ENCODE measurements around the gene TCP11X2.
"Not testable (repeated sequence)": the region's sequence is repeated elsewhere in the genome, so short reads cannot be mapped to it uniquely, and the experiment has no call there.

Gene TCP11X2

DNA sequence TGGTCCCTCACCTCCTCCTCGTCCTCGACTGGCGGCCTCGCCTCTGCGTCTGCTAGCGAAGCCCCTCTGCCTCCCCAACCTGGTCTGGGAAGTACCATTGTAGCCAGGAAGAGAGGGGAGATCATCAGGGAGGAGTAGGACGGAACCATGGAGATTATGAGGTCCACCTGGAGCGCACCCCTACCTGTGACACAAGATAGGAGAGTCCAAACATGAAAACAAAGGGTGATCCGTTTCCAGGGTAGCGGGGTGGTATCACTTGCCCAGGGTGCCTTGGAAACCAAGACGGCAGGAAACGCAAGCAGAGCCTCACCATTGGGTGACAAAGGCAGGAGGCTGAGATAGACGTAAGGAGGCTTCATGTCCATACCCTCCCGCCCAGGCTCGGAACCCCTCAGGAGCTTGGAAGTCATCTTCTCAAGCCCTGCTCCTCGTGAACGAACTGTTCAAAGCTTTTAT lies at the start of gene TCP11X2:
TCP11X2 (minus strand) TSS at position 51 of the 459 bp plus-strand sequence.
- not testable (repeated sequence) for DNase-seq (ENCODE audit: low read depth); H3K4me3 ChIP-seq (ENCODE audit: control insufficient read depth, low read depth, low read length)

DNA sequence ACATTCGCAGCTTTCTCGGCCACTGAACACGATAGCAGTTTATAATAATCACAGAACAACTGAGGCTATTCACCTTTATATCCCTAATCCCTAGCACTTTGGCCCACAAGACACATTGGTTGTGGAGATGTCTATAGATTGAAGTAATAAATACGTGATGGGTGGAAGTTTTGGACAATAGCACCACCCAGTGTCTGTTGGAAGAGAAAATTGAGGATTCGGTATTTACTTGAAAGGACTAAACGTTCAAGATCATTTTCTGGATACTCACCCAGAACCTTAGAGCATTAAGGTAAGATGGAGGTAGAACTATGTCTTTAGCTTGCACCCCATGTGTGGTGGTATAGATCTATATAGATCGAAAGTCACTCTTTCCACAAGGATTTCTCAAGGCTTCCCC lies 45.7 kb upstream of the TCP11X2 start:
- no peak overlapping the region for H3K4me3 ChIP-seq (ENCODE audit: control insufficient read depth, low read depth, low read length)
- DNase-seq (ENCODE audit: low read depth), result no peak
- TF ChIP-seq, protein P1, sequence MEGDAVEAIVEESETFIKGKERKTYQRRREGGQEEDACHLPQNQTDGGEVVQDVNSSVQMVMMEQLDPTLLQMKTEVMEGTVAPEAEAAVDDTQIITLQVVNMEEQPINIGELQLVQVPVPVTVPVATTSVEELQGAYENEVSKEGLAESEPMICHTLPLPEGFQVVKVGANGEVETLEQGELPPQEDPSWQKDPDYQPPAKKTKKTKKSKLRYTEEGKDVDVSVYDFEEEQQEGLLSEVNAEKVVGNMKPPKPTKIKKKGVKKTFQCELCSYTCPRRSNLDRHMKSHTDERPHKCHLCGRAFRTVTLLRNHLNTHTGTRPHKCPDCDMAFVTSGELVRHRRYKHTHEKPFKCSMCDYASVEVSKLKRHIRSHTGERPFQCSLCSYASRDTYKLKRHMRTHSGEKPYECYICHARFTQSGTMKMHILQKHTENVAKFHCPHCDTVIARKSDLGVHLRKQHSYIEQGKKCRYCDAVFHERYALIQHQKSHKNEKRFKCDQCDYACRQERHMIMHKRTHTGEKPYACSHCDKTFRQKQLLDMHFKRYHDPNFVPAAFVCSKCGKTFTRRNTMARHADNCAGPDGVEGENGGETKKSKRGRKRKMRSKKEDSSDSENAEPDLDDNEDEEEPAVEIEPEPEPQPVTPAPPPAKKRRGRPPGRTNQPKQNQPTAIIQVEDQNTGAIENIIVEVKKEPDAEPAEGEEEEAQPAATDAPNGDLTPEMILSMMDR (IDR thresholded peaks at IDR 0.05; ENCODE audit: control insufficient read depth, insufficient read depth, low read depth, low read length, missing control alignments), result no peak

DNA sequence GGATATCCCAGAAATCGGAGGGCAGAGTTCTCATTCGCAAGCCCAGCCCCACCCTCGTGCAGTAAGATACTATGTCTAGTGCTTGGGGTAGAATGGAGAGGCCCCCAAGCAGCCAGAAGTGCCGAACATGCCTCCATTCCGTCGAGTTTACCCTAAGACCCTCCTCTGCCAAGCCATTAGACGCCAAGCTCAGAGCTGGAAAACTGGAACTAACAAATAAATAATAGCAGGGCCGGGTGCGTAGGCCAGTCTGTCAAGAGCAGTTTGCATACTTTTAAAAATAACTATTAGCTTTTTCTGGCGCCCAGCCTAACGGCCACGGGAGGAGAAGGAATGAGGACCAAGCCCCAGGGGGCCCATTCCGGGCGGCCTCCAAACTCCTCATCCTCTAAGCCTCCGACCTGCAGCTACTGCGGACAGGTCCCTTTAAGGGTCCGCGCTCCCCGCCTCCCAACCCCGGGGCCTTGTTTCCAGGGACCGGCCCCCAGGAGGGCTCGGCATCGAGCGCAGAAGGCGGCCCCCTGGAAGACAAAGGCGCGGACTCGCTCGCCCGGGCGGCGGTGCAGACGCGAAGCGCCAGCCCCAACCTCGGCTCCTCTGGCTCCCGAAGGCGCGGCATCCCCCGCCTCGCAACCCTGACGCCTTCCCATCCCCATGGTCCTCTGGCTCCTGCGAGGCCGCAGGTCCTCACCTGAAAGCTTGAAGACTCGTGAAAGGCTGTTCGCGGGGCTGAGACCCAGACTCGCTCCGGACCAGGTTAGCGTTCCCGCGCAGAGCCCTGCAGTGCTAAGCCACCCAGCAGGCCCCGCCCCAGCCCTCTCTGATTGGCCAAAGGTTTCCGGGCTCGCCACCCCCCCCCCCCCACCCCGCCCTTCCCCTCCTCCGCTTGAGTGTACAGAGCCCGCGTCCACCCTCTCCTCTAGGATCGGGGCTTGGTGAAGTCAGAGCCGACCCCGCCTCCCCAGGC lies 44.6 kb upstream of the TCP11X2 start, which contains the start of gene TMSB15A:
TMSB15A (minus strand) TSS at position 765 of the 967 bp plus-strand sequence.
- TF ChIP-seq, protein P1 (IDR thresholded peaks at IDR 0.05; ENCODE audit: control insufficient read depth, insufficient read depth, low read depth, low read length, missing control alignments), result no peak
- no peak for DNase-seq (ENCODE audit: low read depth)
- peak within 1 kb of the TSS; percentile 39 for H3K4me3 ChIP-seq (ENCODE audit: control insufficient read depth, low read depth, low read length)

DNA sequence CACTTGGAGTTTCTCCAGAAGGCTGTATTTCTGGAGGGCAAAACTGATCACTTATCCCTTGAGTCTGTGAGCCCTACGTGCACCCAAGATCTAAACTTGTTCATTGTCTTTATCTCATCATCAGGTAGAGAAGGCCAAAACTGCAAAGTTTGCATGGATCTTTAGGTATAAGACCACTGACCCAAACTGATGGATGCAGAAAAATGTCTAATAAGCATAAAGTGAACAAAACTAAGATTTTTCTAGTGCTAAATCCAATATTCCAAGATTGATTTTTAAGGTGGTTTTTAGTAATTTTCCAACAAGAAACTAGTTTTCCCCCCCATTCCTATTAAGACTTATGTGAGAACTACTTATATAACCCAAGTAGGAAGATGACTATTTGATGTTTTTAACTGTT lies 42.9 kb upstream of the TCP11X2 start:
- TF ChIP-seq, protein P1 (IDR thresholded peaks at IDR 0.05; ENCODE audit: control insufficient read depth, insufficient read depth, low read depth, low read length, missing control alignments), result no peak
- DNase-seq (ENCODE audit: low read depth), result no peak

DNA sequence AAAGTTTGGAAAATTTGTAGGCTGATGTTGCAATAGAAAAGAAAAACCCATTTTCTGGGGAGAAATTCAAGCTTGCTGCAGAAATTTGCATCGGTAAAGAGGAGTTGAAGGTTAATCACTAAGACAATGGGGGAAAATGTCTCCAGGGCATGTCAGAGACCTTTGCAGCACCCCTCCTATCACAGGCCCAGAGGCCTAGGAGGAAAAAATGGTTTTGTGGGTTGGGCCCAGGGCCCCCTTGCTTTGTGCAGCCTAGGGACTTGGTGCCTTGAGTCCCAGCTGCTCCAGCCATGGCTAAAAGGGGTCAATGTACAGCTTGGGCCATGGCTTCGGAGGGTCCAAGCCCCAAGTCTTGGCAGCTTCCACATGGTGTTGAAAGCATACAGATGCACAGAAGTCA lies 27.1 kb upstream of the TCP11X2 start:
- no peak for DNase-seq (ENCODE audit: low read depth)
- TF ChIP-seq, protein P1 (IDR thresholded peaks at IDR 0.05; ENCODE audit: control insufficient read depth, insufficient read depth, low read depth, low read length, missing control alignments), result no peak

More for the DNA sequence above, 42.9 kb upstream of the TCP11X2 start:
- no peak overlapping the region for H3K4me3 ChIP-seq (ENCODE audit: control insufficient read depth, low read depth, low read length)

DNA sequence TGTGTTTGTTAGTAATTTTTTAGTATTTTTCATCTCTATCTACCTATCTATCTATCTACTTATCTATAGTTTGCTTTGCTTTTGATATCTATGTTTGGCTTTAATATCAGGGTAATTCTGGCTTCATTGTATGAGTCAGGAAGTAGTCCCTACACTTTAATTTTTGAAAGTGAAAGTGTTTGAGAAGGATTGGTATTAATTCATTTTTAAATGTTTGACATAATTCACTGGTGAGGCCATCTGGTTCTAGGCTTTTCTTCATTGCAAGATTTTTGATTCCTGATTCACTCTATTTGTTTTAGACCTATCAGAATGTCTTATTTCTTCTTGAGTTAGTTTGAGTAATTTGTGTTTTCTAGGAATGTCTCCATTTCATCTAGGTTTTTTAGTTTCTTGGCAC lies 20.2 kb upstream of the TCP11X2 start:
- H3K4me3 ChIP-seq (ENCODE audit: control insufficient read depth, low read depth, low read length), result no peak overlapping the region
- TF ChIP-seq, protein P1 (IDR thresholded peaks at IDR 0.05; ENCODE audit: control insufficient read depth, insufficient read depth, low read depth, low read length, missing control alignments), result no peak
- no peak for DNase-seq (ENCODE audit: low read depth)

More for the DNA sequence above, 27.1 kb upstream of the TCP11X2 start:
- H3K4me3 ChIP-seq (ENCODE audit: control insufficient read depth, low read depth, low read length), result no peak overlapping the region

DNA sequence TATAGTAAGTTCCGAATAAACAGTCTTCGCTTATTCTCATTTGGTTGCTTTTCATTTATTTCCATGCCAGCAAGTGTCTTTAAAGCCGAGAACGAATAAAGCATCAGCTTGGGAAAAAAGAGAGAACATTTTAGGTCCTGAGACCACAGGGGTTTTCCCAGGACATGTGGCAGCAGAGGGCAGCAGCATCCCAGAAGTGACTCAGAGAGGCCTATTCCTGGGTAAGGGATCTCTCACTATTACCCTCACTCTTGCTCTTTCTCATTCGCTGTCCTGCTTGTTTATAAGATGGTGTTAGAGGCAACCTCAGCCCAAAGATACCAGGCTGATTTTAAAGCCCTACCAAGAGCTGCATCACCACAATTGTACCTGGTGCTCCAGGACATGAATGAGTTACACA lies 7.2 kb upstream of the TCP11X2 start:
- H3K4me3 ChIP-seq (ENCODE audit: control insufficient read depth, low read depth, low read length); DNase-seq (ENCODE audit: low read depth): not testable (repeated sequence)

DNA sequence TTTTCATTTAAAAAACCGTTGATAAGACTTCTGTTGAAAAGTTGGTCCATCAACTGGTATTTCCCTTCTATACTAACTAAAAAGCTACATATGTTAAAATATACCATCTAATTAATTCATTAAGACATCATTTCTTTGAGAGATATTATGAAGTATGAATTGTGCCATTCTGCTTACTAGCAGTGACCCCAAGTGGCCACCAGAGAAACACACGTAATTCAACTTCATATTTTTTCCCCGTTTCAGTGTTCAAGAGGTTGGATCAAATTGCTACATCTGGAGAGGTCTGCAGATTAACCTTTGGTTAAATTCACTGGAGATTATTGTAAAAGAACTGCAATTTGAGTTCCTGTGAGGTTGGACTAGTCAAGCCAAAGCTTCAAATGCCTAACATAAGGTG lies 1.4 kb downstream of the TCP11X2 start:
- DNase-seq (ENCODE audit: low read depth); H3K4me3 ChIP-seq (ENCODE audit: control insufficient read depth, low read depth, low read length): not testable (repeated sequence)

DNA sequence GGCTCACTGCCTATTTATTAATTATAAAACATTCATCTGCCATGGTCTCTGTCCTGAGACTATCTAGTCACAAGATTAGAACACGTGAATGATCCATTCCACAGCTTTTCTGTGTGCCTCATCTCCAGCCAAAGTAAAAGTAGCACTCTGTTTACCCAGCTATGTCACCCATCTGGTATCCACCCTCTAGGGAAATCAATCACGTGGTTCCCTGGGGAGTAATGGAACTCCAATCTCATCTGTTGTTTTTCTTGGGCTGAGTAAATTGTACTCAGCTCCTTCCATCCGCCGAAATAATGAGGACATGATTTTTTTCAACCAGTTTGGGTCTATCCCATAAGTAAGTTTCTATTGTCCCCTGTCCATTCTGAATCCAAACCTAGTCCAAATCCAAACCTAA lies 13.0 kb downstream of the TCP11X2 start:
- not testable (repeated sequence) for H3K4me3 ChIP-seq (ENCODE audit: control insufficient read depth, low read depth, low read length); DNase-seq (ENCODE audit: low read depth)

DNA sequence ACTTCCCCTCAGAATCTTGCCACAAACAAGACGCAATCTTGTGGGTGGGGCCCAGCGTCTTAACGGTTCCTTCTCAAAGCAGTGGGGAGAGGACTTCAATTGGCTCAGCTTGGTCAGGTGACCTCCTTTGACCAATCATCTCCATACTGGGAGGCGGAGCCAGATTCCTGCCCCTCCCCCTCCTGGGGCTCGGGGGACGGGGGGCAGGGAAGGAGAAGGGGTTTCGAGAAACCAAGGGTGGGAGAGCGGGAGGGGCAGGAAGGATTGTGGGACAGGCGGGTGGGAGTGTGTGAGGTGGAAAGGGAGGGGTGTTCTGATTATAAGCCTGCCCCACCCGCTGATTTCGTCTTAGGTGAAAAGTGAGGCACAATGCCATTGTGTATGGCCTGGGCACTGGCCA lies 31.7 kb downstream of the TCP11X2 start, which contains the start of gene NXF2B:
NXF2B (minus strand) TSS at position 101 of the 400 bp plus-strand sequence. CDS start 59,972 bp downstream, outside the sequence.
- H3K4me3 ChIP-seq (ENCODE audit: control insufficient read depth, low read depth, low read length); DNase-seq (ENCODE audit: low read depth): not testable (repeated sequence)

DNA sequence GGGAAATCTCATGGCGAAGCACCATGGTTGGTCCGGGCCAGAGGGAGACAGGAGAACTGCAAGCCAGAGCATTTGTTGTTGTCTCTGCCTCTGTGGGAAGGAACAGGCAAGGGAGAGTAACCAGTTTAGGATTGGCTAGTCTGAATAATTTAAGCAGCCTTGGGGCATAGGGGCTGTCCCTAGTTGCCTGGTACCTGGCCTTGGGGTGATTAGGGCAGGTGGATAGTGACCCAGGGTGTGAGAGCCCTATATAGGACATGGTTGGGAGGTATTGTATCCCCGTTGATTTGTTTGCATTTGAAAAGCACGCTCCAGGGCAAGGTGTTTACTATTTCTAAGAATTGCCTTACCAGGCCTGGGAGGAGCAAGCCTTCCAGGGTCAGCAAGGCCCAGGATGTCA lies 57.1 kb downstream of the TCP11X2 start:
- DNase-seq (ENCODE audit: low read depth); H3K4me3 ChIP-seq (ENCODE audit: control insufficient read depth, low read depth, low read length): not testable (repeated sequence)
